Stimulated activated CD8-positive, alpha-beta memory T cell treated with anti-CD3 and anti-CD28 coated beads, Interleukin-7, amount 100 ng/mL, for 4 hours (primary cell): ENCODE data around the gene FUBP1.
"Not testable (repeated sequence)": the region's sequence is repeated elsewhere in the genome, so short reads cannot be mapped to it uniquely, and the experiment has no call there.

Experiments used
- DNase-seq, 2 donors: peaks; one replicate each; pipeline ENCODE4 v3.0.0-alpha.2; 2020; ENCODE audit warnings: low read depth in 2 of 2

Gene FUBP1, protein sequence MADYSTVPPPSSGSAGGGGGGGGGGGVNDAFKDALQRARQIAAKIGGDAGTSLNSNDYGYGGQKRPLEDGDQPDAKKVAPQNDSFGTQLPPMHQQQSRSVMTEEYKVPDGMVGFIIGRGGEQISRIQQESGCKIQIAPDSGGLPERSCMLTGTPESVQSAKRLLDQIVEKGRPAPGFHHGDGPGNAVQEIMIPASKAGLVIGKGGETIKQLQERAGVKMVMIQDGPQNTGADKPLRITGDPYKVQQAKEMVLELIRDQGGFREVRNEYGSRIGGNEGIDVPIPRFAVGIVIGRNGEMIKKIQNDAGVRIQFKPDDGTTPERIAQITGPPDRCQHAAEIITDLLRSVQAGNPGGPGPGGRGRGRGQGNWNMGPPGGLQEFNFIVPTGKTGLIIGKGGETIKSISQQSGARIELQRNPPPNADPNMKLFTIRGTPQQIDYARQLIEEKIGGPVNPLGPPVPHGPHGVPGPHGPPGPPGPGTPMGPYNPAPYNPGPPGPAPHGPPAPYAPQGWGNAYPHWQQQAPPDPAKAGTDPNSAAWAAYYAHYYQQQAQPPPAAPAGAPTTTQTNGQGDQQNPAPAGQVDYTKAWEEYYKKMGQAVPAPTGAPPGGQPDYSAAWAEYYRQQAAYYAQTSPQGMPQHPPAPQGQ

GRCh38 chr1:77978969-77979876, at the start of gene FUBP1:
TSS of gene FUBP1 (minus strand) at chr1:77979072. CDS start at chr1:77979004, 68 bp downstream.
- peak; percentile 88 to 97 for DNase-seq

DNA sequence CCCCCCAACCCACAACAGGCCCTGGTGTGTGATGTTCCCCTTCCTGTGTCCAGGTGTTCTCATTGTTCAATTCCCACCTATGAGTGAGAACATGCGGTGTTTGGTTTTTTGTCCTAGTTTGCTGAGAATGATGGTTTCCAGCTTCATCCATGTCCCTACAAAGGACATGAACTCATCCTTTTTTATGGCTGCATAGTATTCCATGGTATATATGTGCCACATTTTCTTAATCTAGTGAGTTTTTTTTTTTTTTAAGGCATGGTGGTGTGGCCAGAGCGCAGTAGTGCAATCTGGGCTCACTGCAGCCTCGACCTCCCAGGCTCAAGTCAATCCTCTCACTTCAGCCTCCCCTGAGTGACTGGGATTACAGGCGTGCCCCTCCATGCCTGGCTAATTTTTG, 42.3 kb upstream of the FUBP1 start:
- not testable (repeated sequence) for DNase-seq

DNA sequence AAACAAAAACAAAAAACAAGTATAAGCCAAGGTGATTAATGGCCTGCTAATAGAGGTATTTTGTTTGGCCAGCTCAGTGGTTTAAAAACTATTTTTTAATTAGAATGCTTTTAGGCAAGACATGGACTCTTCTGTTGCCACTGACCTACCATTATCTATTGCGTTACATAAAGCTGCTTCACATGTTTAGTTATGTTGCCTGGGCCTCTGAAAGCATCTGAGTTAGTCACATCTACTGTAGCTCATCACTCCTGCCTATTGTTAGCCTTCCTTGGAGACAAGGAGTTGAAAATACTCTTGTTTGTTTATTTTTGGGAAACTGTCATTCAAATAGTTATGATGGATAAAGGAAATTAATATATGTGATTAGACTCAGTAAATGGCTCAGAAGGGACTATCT, 40.2 kb upstream of the FUBP1 start:
- no peak for DNase-seq

DNA sequence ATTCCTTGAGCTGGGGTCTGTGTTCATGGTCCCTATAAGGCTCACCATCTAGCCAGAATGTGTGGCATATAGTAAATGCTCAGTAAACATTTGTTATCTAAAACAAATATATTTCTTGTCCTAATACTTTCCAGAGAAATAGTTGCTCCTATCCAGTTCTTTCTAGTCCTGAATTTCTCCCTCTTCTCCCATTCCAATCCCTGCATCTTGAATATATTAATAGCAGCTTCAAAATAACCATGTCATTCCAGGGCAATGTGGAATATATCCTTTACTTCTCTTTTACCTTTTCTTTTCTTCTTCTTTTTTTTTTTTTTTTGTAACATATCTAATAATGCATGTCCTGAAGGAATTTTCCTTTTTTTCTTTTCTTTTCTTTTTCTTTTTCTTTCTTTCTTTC, 36.3 kb upstream of the FUBP1 start:
- no peak for DNase-seq

DNA sequence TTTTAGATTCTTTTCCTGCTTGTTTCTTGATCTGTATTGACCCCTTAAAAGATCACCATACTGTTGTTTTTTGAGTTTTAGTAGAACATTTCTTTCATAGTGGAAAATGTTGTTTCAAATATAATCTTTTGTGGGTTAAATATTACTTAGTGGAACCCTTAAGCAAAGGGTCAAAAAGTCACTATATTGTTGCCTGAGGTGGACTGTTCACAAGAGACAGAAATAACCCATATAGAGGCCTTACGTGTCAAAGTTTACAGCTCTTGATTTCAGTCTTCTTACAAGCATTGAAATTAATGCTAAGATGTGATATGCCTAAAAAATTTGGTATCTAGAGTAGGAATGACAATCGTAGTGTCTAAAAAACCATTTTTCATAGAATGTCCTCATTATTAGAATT, 32.2 kb upstream of the FUBP1 start:
- no peak for DNase-seq

- DNase-seq: no peak
These were observed 31.0 kb upstream of the FUBP1 start for GRCh38 chr1:78009836-78010235.

DNA sequence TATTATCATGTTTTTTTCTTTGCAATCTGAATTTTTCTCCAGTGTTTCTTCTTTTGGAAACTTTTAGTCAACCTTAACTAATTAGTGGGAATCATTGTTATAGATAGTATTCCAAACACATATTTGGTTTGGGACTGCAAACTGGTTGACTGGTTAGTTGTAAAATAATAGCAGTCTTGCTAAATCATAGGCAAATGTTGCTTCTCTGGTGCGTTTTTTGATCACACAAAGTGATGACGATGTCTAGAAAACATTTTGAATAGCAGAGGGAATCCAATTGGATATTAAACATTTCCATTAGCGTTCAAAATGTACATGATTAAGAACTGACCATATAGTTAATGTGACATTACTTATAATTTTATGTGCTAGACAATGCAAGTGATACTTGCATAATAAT, 30.4 kb upstream of the FUBP1 start:
- DNase-seq: no peak

DNA sequence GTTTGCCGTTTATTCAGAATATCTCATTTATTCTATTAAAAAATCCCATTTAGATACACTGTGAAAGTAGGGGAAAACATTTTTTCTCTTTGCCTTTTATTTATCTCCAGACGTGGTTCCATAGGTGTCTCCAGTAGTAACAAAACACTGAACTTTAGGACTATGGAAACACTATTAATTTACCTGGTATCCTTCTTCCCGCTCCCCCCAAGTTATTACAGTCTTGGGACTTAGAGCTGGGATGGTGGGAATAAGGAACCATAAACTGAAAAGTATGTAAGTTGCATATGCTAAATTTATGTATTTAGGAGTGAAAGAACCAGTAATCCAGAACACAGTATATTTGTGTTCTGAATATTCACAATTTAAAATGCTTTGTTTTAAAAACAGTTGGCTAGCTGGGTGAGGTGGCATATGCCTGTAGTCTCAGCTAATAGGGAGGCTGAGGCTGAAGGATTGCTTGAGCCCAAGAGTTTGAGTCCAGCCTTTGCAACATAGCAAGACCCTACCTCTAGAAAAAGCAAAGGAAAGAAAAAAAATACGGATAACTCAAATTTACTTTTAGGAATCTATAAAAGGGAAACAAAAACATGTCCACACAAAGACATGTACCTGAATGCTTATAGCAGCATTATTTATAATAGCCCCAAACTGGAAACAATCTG, 28.9 kb upstream of the FUBP1 start:
- DNase-seq: no peak

- no peak for DNase-seq
These were observed 27.6 kb upstream of the FUBP1 start for GRCh38 chr1:78006521-78006920.

GRCh38 chr1:78005755-78006154, 26.9 kb upstream of the FUBP1 start:
- DNase-seq: no peak

- DNase-seq: no peak
These were observed 26.5 kb upstream of the FUBP1 start for GRCh38 chr1:78005448-78005722.

DNA sequence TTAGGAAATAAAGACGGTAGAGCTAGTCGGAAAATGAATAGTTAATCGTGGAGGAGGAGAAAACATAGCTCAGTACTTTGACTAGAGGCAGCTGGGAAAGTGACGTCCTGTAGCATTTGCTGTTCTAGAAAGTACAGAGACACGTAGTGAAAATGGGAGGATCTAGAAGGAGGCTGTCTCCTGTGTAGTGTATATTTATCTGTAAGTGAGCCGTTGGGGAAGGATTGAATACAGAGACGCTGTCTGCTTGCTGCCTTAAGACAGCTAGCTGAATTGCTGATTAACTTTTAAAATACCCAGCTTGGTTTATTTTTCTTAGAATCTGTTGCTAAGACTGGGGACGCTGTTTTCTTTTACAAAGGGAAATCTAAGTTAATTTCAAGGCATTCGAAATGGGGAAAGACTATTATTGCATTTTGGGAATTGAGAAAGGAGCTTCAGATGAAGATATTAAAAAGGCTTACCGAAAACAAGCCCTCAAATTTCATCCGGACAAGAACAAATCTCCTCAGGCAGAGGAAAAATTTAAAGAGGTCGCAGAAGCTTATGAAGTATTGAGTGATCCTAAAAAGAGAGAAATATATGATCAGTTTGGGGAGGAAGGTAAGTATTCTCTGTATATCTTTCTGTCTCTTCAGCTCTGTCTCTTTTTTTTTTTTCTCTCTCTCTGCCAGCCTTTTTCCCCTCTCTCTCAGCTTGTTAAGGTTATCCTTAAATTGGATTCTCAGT, 26.0 kb upstream of the FUBP1 start, which contains the start of gene DNAJB4:
TSS of gene DNAJB4 (plus strand) at position 221 of the 729 bp plus-strand sequence. CDS start at position 393, 172 bp downstream.
- DNase-seq: peak; percentile 19 to 53

DNA sequence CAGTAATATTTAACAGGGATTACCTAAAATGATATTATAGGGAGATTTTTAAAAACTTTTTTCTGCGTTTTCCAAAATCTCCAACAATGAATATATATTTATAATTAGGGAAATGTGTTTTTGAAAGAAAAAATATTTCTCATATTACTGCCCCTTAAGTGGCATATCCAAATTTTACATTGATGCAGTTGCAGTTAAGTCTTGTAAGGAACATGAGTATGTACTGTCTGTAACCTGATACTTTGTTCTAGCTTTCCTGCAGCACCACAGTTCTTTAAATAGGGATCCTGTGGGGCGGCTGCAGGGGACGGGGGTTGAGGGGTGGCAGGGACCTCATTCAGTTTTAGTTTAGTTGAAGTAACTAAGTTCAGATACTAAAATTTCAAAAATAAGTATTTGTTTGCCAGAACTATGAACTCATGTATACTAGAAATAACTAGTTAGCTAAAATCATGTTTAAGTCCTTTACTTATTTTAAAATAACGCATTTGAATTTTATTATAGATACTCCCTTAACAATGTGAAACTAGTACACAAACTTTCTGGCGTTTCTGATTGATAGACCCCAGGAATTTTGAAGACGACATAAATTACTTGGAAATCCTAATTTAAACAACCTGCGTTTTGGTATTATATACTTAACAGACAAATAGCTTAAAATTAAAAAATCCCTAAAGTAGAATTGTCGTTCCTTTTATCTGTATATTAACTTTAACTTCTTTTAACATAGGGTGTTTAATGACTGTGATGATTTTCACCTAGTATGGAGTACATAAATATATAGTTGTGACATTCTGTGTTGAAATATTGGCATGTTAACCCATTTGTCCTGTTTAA, 25.2 kb upstream of the FUBP1 start:
- peak in 1 of 2 donors; percentile 7 for DNase-seq

DNA sequence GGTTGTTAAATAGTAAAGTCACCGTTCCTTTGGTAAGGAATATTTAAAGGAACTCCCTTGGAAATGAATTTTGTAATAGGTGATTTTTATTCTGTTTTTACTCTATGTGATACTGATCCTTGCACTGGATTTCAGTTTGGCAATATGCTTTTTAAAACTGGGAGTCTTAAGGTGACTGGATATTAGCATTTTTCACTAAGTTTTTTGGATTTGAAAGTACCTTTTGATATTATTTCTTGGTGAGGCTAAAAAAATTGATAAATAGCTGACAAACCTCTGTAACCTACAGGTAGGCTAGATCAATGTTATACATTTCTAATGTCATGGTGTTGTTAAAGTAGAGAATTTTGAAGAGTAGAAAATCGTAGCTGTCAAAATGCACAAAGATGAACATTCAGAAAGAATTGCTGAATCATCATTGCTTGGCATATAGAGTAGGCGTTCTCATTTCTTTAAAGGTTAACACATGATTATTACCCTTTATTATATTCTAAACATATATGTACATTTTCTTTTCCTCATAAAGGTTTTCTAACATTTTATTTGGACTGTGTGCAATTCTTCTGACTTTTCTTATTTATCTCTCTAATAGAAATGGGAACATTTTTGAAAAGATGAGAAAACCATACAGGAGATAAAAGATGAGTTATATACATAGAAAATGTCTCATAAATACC, 24.3 kb upstream of the FUBP1 start:
- no peak for DNase-seq

GRCh38 chr1:78000536-78000935, 21.7 kb upstream of the FUBP1 start:
- DNase-seq: not testable (repeated sequence)

DNA sequence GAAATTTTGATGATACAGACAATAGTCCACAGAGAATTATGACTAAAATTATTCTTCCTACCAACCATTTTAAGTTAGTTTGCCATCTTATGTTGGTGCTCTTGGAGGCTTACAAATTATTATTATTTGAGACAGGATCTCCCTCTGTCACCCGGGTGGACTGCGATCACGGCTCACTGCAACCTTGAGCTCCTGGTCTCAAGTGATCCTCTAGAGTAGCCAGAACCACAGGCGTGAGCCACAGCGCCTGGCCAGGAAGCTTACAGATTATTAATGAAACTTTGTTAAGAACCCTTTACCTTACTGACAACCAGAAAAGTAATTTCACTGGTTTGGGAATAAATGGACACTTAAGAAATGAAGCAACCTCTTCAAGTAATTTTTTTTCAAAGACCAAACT, 17.9 kb upstream of the FUBP1 start:
- DNase-seq: no peak

- DNase-seq: no peak
These were observed 15.3 kb upstream of the FUBP1 start for GRCh38 chr1:77994117-77994705.

DNA sequence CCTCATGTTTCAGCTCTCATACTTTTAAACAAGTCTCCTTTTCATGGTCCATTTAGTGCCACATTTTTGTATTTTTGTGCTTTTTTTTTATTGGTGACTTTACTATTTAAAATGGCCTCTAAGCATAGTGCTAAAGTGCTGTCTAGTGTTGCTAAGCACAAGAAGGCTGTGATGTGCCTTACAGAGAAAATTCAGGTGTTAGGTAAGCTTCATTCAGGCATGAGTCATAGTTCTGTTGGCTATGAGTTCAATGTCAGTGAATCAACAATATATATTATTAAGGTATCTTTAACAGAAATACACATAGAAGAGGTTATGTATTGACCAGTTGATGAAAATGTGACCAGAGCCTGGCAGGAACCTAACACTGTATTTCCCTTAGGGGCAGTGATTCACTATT, 12.8 kb upstream of the FUBP1 start:
- no peak for DNase-seq

GRCh38 chr1:77990629-77991204, 11.8 kb upstream of the FUBP1 start:
- no peak for DNase-seq
